DOHH2 (cell line): ENCODE data around the gene CILP.

Source experiments
- H3F3A ChIP-seq: fragments of 200-600 bp; sonication (generic), shearing (Covaris generic); 2 replicates; pipeline ENCODE4 v1.6.0; 2016; ENCODE audit warnings: antibody characterized with exemption, mild to moderate bottlenecking; ENCODE audit not compliant: control insufficient read depth, insufficient read depth
- H3K27ac ChIP-seq: fragments of 200-600 bp; sonication (generic); 2 replicates; pipeline ENCODE4 v1.5.1; 2014; ENCODE audit warnings: low read depth, mild to moderate bottlenecking, low read length, moderate library complexity
- H3K27me3 ChIP-seq: fragments of 200-600 bp; sonication (generic); 2 replicates; pipeline ENCODE4 v1.6.1; 2014; ENCODE audit warnings: mild to moderate bottlenecking, low read length, mixed read lengths; ENCODE audit not compliant: control insufficient read depth
- H3K36me3 ChIP-seq: fragments of 200-600 bp; sonication (generic); 2 replicates; pipeline ENCODE4 v1.6.1; 2014; ENCODE audit warnings: mild to moderate bottlenecking, low read length, moderate library complexity, mixed read lengths; ENCODE audit not compliant: control insufficient read depth
- H3K4me1 ChIP-seq: fragments of 200-600 bp; sonication (generic); 2 replicates; pipeline ENCODE4 v1.6.1; 2014; ENCODE audit warnings: mild to moderate bottlenecking, low read length, mixed read lengths; ENCODE audit not compliant: control insufficient read depth
- H3K4me2 ChIP-seq: fragments of 200-600 bp; sonication (generic); 2 replicates; pipeline ENCODE4 v1.6.0; 2014; ENCODE audit warnings: mild to moderate bottlenecking, low read length, moderate library complexity
- H3K4me3 ChIP-seq: fragments of 200-600 bp; sonication (generic); 2 replicates; pipeline ENCODE4 v1.5.1; 2014; ENCODE audit warnings: mild to moderate bottlenecking, low read length, mixed read lengths
- H3K79me2 ChIP-seq: fragments of 200-600 bp; sonication (generic); 2 replicates; pipeline ENCODE4 v1.6.1; 2014; ENCODE audit warnings: mild to moderate bottlenecking, low read length, mixed read lengths; ENCODE audit not compliant: control insufficient read depth
- H3K9me2 ChIP-seq: fragments of 200-600 bp; sonication (generic); replicated peaks from 2 replicates; pipeline ENCODE4 v1.6.1; 2014; ENCODE audit warnings: mild to moderate bottlenecking, low read length, mixed read lengths; ENCODE audit not compliant: control insufficient read depth
- H3K9me3 ChIP-seq: fragments of 200-600 bp; sonication (generic); 2 replicates; pipeline ENCODE4 v1.6.1; 2014; ENCODE audit warnings: antibody characterized with exemption, low read length, mixed read lengths; ENCODE audit not compliant: control insufficient read depth, insufficient read depth
- H4K20me1 ChIP-seq: fragments of 200-600 bp; sonication (generic); 2 replicates; pipeline ENCODE4 v1.6.0; 2014; ENCODE audit warnings: low read depth, mild to moderate bottlenecking, antibody characterized with exemption, low read length, moderate library complexity; ENCODE audit not compliant: control insufficient read depth, insufficient read depth
- EZH2phosphoT487 ChIP-seq: fragments of 200-600 bp; sonication (generic); IDR thresholded peaks from 2 replicates; pipeline ENCODE4 v1.6.1; 2017; ENCODE audit warnings: borderline replicate concordance, mild to moderate bottlenecking, antibody characterized with exemption, low read length, moderate library complexity, mixed read lengths
- TF ChIP-seq, protein P1 (sequence below): fragments of 200-600 bp; sonication (generic); IDR thresholded peaks from one replicate; pipeline ENCODE4 v1.5.1; 2014; ENCODE audit warnings: antibody characterized with exemption, mild to moderate bottlenecking, low read depth, low read length; ENCODE audit not compliant: poor library complexity, severe bottlenecking

The CILP gene

DNA sequence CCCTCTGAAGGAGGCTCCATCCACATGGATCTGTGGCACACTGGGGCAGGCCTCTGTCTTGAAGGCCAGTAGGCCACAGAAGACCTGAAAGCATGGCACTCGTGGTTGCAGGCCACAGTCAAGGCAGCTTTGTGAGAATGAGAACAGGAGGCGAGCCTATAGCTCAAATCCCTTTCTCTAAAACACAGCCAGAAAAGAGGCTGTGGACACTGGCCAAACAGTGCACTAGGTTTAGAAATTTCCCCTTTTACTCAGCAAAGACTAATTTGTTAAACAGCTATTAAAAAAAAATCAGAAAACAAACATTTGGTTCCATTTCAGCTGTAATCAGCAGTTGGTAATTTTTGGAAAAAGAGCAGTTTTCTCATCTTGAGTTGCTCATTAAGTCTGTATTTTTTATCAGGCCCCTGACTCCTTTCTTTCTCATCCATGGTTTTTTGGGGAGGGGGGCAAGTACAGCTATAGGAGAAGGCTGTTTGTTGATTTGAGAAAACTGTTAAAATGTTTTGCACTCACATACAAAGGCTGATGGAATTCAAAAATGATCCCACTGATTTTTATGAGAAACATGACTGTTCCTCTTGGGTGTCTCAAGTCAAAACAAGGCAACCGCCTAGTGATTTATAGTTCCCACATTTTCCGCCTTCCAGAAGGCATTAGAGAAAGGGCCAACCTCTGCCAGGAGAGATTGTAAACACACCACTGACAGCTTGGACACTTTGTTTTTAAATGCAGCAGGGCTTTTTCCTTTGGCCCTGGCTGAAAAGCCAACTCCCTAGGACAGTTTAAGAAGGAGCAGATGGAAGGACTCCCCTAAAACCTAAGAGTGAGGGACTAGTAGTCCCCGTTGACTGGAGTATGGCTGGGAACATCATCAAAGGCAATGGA is 47.3 kb upstream of the CILP start:
- Histone ChIP-seq H3K9me3 (no peaks in the 10 kb centered on the region), H3K4me3 (no peak overlapping the region), H3K9me2 (no peaks in the 10 kb centered on the region), H3K36me3 (peaks cover 23% of the 10 kb centered on the region), H3K4me2 (no peak overlapping the region), H3K27ac (no peak overlapping the region), H3K27me3 (no peaks in the 10 kb centered on the region), H3F3A (no peaks in the 10 kb centered on the region), H3K79me2 (no peaks in the 10 kb centered on the region), H4K20me1 (no peaks in the 10 kb centered on the region), H3K4me1 (no peaks in the 10 kb centered on the region)
- no peak for TF ChIP-seq EZH2phosphoT487
- TF ChIP-seq, protein P1, sequence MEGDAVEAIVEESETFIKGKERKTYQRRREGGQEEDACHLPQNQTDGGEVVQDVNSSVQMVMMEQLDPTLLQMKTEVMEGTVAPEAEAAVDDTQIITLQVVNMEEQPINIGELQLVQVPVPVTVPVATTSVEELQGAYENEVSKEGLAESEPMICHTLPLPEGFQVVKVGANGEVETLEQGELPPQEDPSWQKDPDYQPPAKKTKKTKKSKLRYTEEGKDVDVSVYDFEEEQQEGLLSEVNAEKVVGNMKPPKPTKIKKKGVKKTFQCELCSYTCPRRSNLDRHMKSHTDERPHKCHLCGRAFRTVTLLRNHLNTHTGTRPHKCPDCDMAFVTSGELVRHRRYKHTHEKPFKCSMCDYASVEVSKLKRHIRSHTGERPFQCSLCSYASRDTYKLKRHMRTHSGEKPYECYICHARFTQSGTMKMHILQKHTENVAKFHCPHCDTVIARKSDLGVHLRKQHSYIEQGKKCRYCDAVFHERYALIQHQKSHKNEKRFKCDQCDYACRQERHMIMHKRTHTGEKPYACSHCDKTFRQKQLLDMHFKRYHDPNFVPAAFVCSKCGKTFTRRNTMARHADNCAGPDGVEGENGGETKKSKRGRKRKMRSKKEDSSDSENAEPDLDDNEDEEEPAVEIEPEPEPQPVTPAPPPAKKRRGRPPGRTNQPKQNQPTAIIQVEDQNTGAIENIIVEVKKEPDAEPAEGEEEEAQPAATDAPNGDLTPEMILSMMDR: no peak

- Histone ChIP-seq H4K20me1 (no peaks in the 10 kb centered on the region), H3F3A (no peaks in the 10 kb centered on the region), H3K4me2 (no peak overlapping the region), H3K79me2 (no peaks in the 10 kb centered on the region), H3K27me3 (no peaks in the 10 kb centered on the region), H3K9me2 (no peaks in the 10 kb centered on the region), H3K9me3 (no peaks in the 10 kb centered on the region), H3K4me3 (no peak overlapping the region), H3K27ac (no peak overlapping the region), H3K36me3 (peaks cover 10% of the 10 kb centered on the region), H3K4me1 (no peaks in the 10 kb centered on the region)
- TF ChIP-seq, protein P1: no peak
- TF ChIP-seq EZH2phosphoT487: no peak
Measured at GRCh38 chr15:65255486-65256140, 44.3 kb upstream of the CILP start.

GRCh38 chr15:65254758-65255157 is 43.5 kb upstream of the CILP start:
- H3K4me3 ChIP-seq: no peak overlapping the region
- TF ChIP-seq, protein P1: no peak
- no peak for TF ChIP-seq EZH2phosphoT487
- no peaks in the 10 kb centered on the region for H3K4me1 ChIP-seq
- no peaks in the 10 kb centered on the region for H4K20me1 ChIP-seq
- H3K4me2 ChIP-seq: no peak overlapping the region
- H3K9me3 ChIP-seq: no peaks in the 10 kb centered on the region
- no peaks in the 10 kb centered on the region for H3K27me3 ChIP-seq
- no peaks in the 10 kb centered on the region for H3F3A ChIP-seq
- H3K9me2 ChIP-seq: no peaks in the 10 kb centered on the region
- H3K36me3 ChIP-seq: peaks cover 1% of the 10 kb centered on the region
- H3K79me2 ChIP-seq: no peaks in the 10 kb centered on the region
- H3K27ac ChIP-seq: no peak overlapping the region
